ENCODE results near the gene ZNF547. TPM values are rescaled to one million over a fixed set of nuclear protein-coding genes. Genes with fewer than 3 reads are reported as not detected.
A peak's percentile ranks its signal among the peaks of the same experiment; 100 is the strongest.

Gene ZNF547
- total RNA-seq, 1 experiment from 2014 or later, result 6.1 TPM

DNA sequence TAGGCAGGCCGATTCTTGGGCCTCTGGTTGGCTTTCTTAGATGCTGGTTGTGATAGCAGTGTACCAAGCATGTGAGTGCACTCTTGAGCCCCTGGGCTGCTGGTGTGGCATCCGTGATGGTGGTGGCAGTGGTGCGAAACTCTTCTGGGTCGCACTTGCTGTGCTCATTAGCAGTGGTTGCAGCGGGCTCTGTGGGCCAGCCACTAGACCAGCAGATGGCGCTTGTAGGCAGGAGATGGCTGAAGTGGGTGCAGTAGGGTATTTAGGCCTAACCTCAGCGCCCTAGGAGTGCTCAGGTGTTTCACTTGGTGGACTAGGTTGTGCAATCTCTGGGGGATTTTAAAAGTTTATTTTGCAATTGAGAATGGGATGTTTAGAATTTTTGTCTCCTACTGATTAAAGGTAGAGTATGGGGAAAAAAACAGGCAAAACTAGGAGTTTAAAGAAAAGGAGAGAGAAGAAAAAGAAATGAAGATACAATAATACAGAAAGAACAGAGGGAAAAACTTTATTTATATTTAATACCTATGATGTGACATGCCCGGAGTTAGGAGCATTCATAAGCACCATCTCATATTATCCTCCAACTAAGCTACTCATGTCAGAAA, 43.3 kb downstream of the ZNF547 start:
- Histone ChIP-seq H3K4me1 (ENCODE audit: insufficient read depth, low read length, poor library complexity, severe bottlenecking) (no peaks in the 10 kb centered on the region), H3K36me3 (ENCODE audit: insufficient read depth, low read length, poor library complexity, severe bottlenecking) (no peaks in the 10 kb centered on the region), H3K9me3 (ENCODE audit: low read depth, low read length, poor library complexity, severe bottlenecking) (no peaks in the 10 kb centered on the region), H3K27me3 (replicated peaks; ENCODE audit: insufficient read depth, low read depth, low read length, poor library complexity) (no peaks in the 10 kb centered on the region), H3K27ac (ENCODE audit: low read depth, low read length, poor library complexity, severe bottlenecking) (no peak overlapping the region), H3K4me3 (ENCODE audit: low read depth, low read length, poor library complexity, severe bottlenecking) (no peak overlapping the region)
- BruUV-seq (replicated peaks), result no TSS peak
- intact Hi-C loops (cut with micrococcal nuclease; ENCODE audit: unreplicated experiment), result loop anchor here (2.0 kb wide), 1 partner anchor 748 kb away; no protein-coding TSS in a partner anchor
- ChIA-PET POLR2A (ENCODE audit: low non-redundant PET) (no interaction called here), CTCF (interaction anchor here (1.0 kb wide), 1 partner anchor 749 kb away, joined by 4 read pairs; no protein-coding TSS in a partner anchor)
- DNase-seq (ENCODE audit: low spot score), result peak; percentile 70
- TF ChIP-seq, protein P1, sequence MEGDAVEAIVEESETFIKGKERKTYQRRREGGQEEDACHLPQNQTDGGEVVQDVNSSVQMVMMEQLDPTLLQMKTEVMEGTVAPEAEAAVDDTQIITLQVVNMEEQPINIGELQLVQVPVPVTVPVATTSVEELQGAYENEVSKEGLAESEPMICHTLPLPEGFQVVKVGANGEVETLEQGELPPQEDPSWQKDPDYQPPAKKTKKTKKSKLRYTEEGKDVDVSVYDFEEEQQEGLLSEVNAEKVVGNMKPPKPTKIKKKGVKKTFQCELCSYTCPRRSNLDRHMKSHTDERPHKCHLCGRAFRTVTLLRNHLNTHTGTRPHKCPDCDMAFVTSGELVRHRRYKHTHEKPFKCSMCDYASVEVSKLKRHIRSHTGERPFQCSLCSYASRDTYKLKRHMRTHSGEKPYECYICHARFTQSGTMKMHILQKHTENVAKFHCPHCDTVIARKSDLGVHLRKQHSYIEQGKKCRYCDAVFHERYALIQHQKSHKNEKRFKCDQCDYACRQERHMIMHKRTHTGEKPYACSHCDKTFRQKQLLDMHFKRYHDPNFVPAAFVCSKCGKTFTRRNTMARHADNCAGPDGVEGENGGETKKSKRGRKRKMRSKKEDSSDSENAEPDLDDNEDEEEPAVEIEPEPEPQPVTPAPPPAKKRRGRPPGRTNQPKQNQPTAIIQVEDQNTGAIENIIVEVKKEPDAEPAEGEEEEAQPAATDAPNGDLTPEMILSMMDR (conservative IDR thresholded peaks at IDR 0.05; ENCODE audit: low read depth, low read length), result peak; percentile 84
- no peak for TF ChIP-seq EZH2 (IDR thresholded peaks at IDR 0.05; ENCODE audit: borderline replicate concordance, low read depth, low read length, poor library complexity, severe bottlenecking)

DNA sequence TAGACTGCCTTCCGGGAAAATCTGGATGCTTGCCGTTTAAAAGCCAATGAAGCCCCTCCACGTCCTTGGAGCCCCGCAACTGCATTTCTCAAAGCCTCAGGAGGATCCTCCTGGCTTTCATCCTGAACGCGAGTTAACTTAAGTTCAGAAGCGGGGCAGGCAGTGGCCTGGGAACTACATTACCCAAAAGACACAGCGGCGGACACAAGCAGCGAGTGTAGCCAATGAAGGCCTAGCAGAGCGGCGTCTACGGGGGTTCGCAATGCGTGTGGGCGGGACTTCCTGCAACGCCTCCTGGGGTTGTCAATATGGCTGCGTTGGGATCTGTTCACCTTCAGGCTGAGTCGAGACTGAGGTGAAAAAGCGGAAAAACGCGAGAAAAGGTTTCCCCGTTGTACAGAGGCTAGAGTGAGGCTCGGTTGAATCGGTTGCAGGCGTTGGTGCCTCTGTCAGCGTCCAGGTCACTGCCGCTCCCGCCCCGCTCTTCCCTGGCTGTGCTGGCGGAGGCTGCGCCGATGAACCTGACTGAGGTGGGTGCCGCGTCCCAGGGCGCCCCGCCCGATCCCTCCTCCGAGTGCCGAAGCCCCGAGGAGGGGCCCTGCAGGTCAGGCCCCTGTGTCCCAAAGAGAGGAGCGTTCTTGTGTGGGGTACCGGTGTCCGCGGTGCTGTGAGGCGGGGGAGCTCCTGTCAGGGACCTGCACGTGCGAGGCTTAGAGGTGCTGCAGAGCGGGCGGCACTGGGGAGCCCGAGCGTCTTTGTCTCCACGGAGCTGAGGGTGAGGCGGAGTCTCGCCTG, 47.7 kb downstream of the ZNF547 start, which contains the start of gene ZNF17:
TSS of gene ZNF17 (plus strand) at position 285 of the 795 bp plus-strand sequence. CDS start 2,455 bp downstream, outside the sequence.
- Histone ChIP-seq H3K4me3 (ENCODE audit: low read depth, low read length, poor library complexity, severe bottlenecking) (peak within 1 kb of the TSS; percentile 91), H3K9me3 (ENCODE audit: low read depth, low read length, poor library complexity, severe bottlenecking) (no peaks in the 10 kb centered on the region), H3K4me1 (ENCODE audit: insufficient read depth, low read length, poor library complexity, severe bottlenecking) (no peaks in the 10 kb centered on the region), H3K27ac (ENCODE audit: low read depth, low read length, poor library complexity, severe bottlenecking) (peak within 1 kb of the TSS; percentile 63), H3K27me3 (replicated peaks; ENCODE audit: insufficient read depth, low read depth, low read length, poor library complexity) (no peaks in the 10 kb centered on the region), H3K36me3 (ENCODE audit: insufficient read depth, low read length, poor library complexity, severe bottlenecking) (peaks cover 3% of the 10 kb centered on the region)
- intact Hi-C loops (cut with micrococcal nuclease; ENCODE audit: unreplicated experiment), result loop anchor here (2.0 kb wide), 1 partner anchor 492 kb away; no protein-coding TSS in a partner anchor
- TF ChIP-seq, protein P1 (conservative IDR thresholded peaks at IDR 0.05; ENCODE audit: low read depth, low read length), result no peak
- TF ChIP-seq EZH2 (IDR thresholded peaks at IDR 0.05; ENCODE audit: borderline replicate concordance, low read depth, low read length, poor library complexity, severe bottlenecking), result no peak
- ChIA-PET CTCF (no interaction called here), POLR2A (ENCODE audit: low non-redundant PET) (no interaction called here)
- BruUV-seq (replicated peaks), result TSS peak; percentile 51
- peak; percentile 97 for DNase-seq (ENCODE audit: low spot score)

DNA sequence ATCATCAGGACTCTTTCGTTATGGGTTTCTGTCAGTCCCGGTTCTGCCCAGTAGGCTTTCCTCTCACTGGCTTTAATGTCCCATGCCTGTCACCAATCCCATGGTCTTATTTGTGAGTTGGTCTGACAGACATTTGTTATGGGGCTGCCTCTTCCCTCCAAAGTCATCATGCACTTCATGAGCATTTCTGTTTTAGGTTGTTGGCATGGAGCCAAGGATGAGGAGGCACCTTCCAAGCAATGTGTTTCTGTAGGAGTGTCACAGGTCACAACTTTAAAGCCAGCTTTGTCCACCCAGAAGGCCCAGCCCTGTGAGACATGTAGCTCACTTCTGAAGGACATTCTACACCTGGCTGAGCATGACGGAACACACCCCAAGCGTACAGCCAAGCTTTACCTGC, 56.1 kb downstream of the ZNF547 start:
- no peak for TF ChIP-seq EZH2 (IDR thresholded peaks at IDR 0.05; ENCODE audit: borderline replicate concordance, low read depth, low read length, poor library complexity, severe bottlenecking)
- TF ChIP-seq, protein P1 (conservative IDR thresholded peaks at IDR 0.05; ENCODE audit: low read depth, low read length), result no peak
- intact Hi-C loops (cut with micrococcal nuclease; ENCODE audit: unreplicated experiment), result no loop called here
- no peak overlapping the region for H3K27ac ChIP-seq (ENCODE audit: low read depth, low read length, poor library complexity, severe bottlenecking)
- no peaks in the 10 kb centered on the region for H3K4me1 ChIP-seq (ENCODE audit: insufficient read depth, low read length, poor library complexity, severe bottlenecking)
- peaks cover 14% of the 10 kb centered on the region for H3K9me3 ChIP-seq (ENCODE audit: low read depth, low read length, poor library complexity, severe bottlenecking)
- ChIA-PET POLR2A (ENCODE audit: low non-redundant PET) (no interaction called here), CTCF (no interaction called here)
- no peak for DNase-seq (ENCODE audit: low spot score)
- H3K36me3 ChIP-seq (ENCODE audit: insufficient read depth, low read length, poor library complexity, severe bottlenecking), result peaks cover 34% of the 10 kb centered on the region
- no peaks in the 10 kb centered on the region for H3K27me3 ChIP-seq (replicated peaks; ENCODE audit: insufficient read depth, low read depth, low read length, poor library complexity)
- BruUV-seq (replicated peaks), result no TSS peak
- no peak overlapping the region for H3K4me3 ChIP-seq (ENCODE audit: low read depth, low read length, poor library complexity, severe bottlenecking)
